ENCODE results near the gene TUBGCP2.

GRCh38 chr10:133324198-133324792, 15.6 kb upstream of the TUBGCP2 start:
- TF ChIP-seq CTCF (IDR thresholded peaks at IDR 0.05) (no peak), POLR2A (IDR thresholded peaks at IDR 0.05) (no peak)

Data from heart left ventricle (tissue), 13 donors.